GM10248 (cell line): ENCODE data around the gene SGSM1.

Source experiments
- CTCF ChIA-PET: fragments of 300-600 bp; sonication (Branson Sonifier 250); formaldehyde crosslinking; extraction: SDS; loops from one replicate; lab custom pipeline; 2021; ENCODE audit warnings: antibody characterized with exemption; lab: Yijun Ruan, JAX
- POLR2A ChIA-PET: fragments of 350-650 bp; sonication (Branson Sonifier 250); formaldehyde crosslinking; extraction: SDS; loops from one replicate; lab custom pipeline; 2020; ENCODE audit warnings: antibody characterized with exemption; lab: Yijun Ruan, JAX
- DNase-seq: peaks from one replicate; pipeline ENCODE4 v3.0.0; 2012; ENCODE audit errors: extremely low spot score
- TF ChIP-seq, protein P1 (sequence below): IDR thresholded peaks from 2 replicates; pipeline ENCODE4 v1.5.1; 2012; ENCODE audit warnings: mild to moderate bottlenecking, low read depth; ENCODE audit errors: extremely low read depth, missing control alignments, control extremely low read depth

The SGSM1 gene, protein sequence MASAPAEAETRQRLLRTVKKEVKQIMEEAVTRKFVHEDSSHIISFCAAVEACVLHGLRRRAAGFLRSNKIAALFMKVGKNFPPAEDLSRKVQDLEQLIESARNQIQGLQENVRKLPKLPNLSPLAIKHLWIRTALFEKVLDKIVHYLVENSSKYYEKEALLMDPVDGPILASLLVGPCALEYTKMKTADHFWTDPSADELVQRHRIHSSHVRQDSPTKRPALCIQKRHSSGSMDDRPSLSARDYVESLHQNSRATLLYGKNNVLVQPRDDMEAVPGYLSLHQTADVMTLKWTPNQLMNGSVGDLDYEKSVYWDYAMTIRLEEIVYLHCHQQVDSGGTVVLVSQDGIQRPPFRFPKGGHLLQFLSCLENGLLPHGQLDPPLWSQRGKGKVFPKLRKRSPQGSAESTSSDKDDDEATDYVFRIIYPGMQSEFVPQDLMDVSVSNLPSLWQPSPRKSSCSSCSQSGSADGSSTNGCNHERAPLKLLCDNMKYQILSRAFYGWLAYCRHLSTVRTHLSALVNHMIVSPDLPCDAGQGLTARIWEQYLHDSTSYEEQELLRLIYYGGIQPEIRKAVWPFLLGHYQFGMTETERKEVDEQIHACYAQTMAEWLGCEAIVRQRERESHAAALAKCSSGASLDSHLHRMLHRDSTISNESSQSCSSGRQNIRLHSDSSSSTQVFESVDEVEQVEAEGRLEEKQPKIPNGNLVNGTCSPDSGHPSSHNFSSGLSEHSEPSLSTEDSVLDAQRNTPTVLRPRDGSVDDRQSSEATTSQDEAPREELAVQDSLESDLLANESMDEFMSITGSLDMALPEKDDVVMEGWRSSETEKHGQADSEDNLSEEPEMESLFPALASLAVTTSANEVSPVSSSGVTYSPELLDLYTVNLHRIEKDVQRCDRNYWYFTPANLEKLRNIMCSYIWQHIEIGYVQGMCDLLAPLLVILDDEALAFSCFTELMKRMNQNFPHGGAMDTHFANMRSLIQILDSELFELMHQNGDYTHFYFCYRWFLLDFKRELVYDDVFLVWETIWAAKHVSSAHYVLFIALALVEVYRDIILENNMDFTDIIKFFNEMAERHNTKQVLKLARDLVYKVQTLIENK

GRCh38 chr22:24805790-24806662 is at the start of gene SGSM1:
Gene SGSM1 (plus strand): TSS chr22:24806211. CDS start chr22:24806326, 115 bp downstream.
- ChIA-PET CTCF (no interaction called here), POLR2A (no interaction called here)
- TF ChIP-seq, protein P1, sequence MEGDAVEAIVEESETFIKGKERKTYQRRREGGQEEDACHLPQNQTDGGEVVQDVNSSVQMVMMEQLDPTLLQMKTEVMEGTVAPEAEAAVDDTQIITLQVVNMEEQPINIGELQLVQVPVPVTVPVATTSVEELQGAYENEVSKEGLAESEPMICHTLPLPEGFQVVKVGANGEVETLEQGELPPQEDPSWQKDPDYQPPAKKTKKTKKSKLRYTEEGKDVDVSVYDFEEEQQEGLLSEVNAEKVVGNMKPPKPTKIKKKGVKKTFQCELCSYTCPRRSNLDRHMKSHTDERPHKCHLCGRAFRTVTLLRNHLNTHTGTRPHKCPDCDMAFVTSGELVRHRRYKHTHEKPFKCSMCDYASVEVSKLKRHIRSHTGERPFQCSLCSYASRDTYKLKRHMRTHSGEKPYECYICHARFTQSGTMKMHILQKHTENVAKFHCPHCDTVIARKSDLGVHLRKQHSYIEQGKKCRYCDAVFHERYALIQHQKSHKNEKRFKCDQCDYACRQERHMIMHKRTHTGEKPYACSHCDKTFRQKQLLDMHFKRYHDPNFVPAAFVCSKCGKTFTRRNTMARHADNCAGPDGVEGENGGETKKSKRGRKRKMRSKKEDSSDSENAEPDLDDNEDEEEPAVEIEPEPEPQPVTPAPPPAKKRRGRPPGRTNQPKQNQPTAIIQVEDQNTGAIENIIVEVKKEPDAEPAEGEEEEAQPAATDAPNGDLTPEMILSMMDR = no peak
- DNase-seq = peak; percentile 93

DNA sequence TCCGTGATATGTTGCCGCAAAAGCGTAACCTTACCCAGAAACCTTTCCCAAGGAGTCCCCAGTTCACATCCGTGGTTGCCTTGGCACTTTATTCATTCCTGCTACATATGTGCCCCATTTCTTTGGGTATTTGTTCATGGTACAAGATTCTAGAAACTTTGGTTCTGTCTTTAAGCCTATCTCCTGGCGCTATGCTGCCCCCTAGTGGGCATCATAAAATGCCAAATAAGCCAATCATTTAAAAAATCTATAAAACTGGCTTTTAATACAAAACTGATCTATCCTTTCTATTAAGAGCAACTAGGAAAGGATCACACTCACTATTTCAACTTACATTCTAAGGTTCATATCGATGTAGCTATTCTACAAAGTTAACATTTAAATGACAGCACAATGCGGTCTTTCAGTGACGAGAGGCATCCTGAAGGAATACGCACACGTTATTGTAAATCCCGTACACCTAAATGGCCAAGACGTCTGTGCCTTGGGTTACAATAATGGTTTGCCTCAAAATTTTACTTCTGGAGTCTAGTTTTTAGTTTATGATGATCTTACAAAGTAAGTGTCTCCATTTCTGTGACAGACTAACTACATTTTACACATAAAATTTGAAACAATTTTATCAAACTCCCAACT is 47.7 kb upstream of the SGSM1 start:
- TF ChIP-seq, protein P1 = peak; percentile 70
- CTCF ChIA-PET = interaction anchor here (1.0 to 3.9 kb wide), 8 partner anchors 11 to 690 kb away, joined by 3 to 28 read pairs (median 4); no protein-coding TSS in a partner anchor
- POLR2A ChIA-PET = no interaction called here
- DNase-seq = peak; percentile 50

GRCh38 chr22:24759765-24760164 is 46.2 kb upstream of the SGSM1 start:
- ChIA-PET POLR2A (no interaction called here), CTCF (interaction anchor here (1.0 to 3.9 kb wide), 6 partner anchors 10 to 569 kb away, joined by 3 to 28 read pairs (median 3); no protein-coding TSS in a partner anchor)
- DNase-seq = no peak
- TF ChIP-seq, protein P1 = no peak

- TF ChIP-seq, protein P1 = no peak
- CTCF ChIA-PET = interaction anchor here (3.1 kb wide), 1 partner anchor 12 kb away, joined by 15 read pairs; no protein-coding TSS in a partner anchor
- POLR2A ChIA-PET = no interaction called here
Observed at GRCh38 chr22:24760708-24761306, 45.2 kb upstream of the SGSM1 start.

GRCh38 chr22:24761888-24762675 is 43.9 kb upstream of the SGSM1 start:
- TF ChIP-seq, protein P1 = no peak
- CTCF ChIA-PET = no interaction called here
- POLR2A ChIA-PET = no interaction called here
- DNase-seq = no peak

More at GRCh38 chr22:24760708-24761306, 45.2 kb upstream of the SGSM1 start:
- DNase-seq = no peak
